Endothelial cell of umbilical vein (primary cell): ENCODE data around the gene ULK1. TPM values are rescaled to one million over a fixed set of nuclear protein-coding genes. Genes with fewer than 3 reads are reported as not detected.

Experiments
- BruUV-seq: library from RNA; stranded (reverse); fragments of 400-500 nt; replicated peaks from 2 replicates; lab custom pipeline; 2021; lab: Mats Ljungman, UMichigan
- CTCF ChIA-PET: fragments of 300-600, 350-600 bp; sonication (Branson Sonifier 250); formaldehyde crosslinking; loops from one replicate; lab custom pipeline; 2021; ENCODE audit warnings: antibody characterized with exemption, inconsistent platforms; lab: Charles Lee
- POLR2A ChIA-PET: fragments of 300-600, 350-600 bp; sonication (Branson Sonifier 250); formaldehyde crosslinking; loops from one replicate; lab custom pipeline; 2021; ENCODE audit warnings: antibody characterized with exemption, inconsistent platforms; lab: Charles Lee
- DNase-seq: peaks from one replicate; pipeline ENCODE4 v3.0.0-alpha.2; 2011; ENCODE audit warnings: low read depth, low spot score
- FAIRE-seq: peaks from 2 replicates; lab custom pipeline; 2011; peaks lifted over from hg19 to GRCh38; lab: Jason Lieb, UNC
- H2AFZ ChIP-seq: 2 replicates; pipeline ENCODE4 v1.6.0; 2012; ENCODE audit warnings: low read depth, low read length, control low read depth, inconsistent platforms
- H3K27ac ChIP-seq: 2 replicates; pipeline ENCODE4 v1.5.1; 2011; ENCODE audit warnings: low read depth, mild to moderate bottlenecking, control low read depth, low read length, moderate library complexity; ENCODE audit not compliant: insufficient read depth
- H3K27me3 ChIP-seq, 2 experiments: 2 replicates each; pipeline versions ENCODE4 v1.6.0 to v1.6.1; 2011; ENCODE audit warnings: low read length in 2 of 2, mixed read lengths in 1 of 2; ENCODE audit not compliant: control insufficient read depth in 2 of 2, insufficient read depth in 2 of 2
- H3K36me3 ChIP-seq, 2 experiments: 2 replicates in 1 of 2; 3 replicates in 1 of 2; pipeline ENCODE4 v1.5.1; 2011; ENCODE audit warnings: low read length in 2 of 2, mild to moderate bottlenecking in 1 of 2, moderate library complexity in 1 of 2; ENCODE audit not compliant: control insufficient read depth in 2 of 2, insufficient read depth in 2 of 2; ENCODE audit errors: extremely low read depth in 1 of 2
- H3K4me1 ChIP-seq: 3 replicates; pipeline ENCODE4 v1.5.1; 2011; ENCODE audit warnings: mild to moderate bottlenecking, low read length; ENCODE audit not compliant: control insufficient read depth, insufficient read depth; ENCODE audit errors: extremely low read depth
- H3K4me2 ChIP-seq: 2 replicates; pipeline ENCODE4 v1.6.1; 2011; ENCODE audit warnings: low read length, control low read depth, mixed read lengths; ENCODE audit not compliant: insufficient read depth
- H3K4me3 ChIP-seq, 3 experiments: fragments of 200-600 bp in 1 of 3; sonication (generic), shearing (Covaris generic) in 1 of 3; replicated peaks in 1 of 3; 2 replicates each; pipeline ENCODE4 v1.5.1; 2011 to 2016; ENCODE audit warnings: control low read depth in 3 of 3, low read length in 3 of 3, mild to moderate bottlenecking in 2 of 3, inconsistent platforms in 1 of 3, low read depth in 1 of 3, moderate library complexity in 1 of 3; ENCODE audit not compliant: insufficient read depth in 1 of 3
- H3K79me2 ChIP-seq: 2 replicates; pipeline ENCODE4 v1.6.0; 2012; ENCODE audit warnings: low read length, inconsistent platforms; ENCODE audit not compliant: control insufficient read depth, insufficient read depth
- H3K9ac ChIP-seq: replicated peaks from 2 replicates; pipeline ENCODE3; 2011; ENCODE audit warnings: low read length, control low read depth; ENCODE audit not compliant: insufficient read depth; ENCODE audit errors: extremely low read depth
- H3K9me1 ChIP-seq: replicated peaks from 3 replicates; pipeline ENCODE4 v1.6.0; 2011; ENCODE audit warnings: mild to moderate bottlenecking, low read length; ENCODE audit not compliant: control insufficient read depth, insufficient read depth; ENCODE audit errors: extremely low read depth
- H3K9me3 ChIP-seq: replicated peaks from 2 replicates; pipeline ENCODE4 v1.5.1; 2012; ENCODE audit warnings: low read length, inconsistent platforms; ENCODE audit not compliant: control insufficient read depth, insufficient read depth
- H4K20me1 ChIP-seq: replicated peaks from 2 replicates; pipeline ENCODE3; 2011; ENCODE audit warnings: mild to moderate bottlenecking, low read length; ENCODE audit not compliant: control insufficient read depth, insufficient read depth; ENCODE audit errors: extremely low read depth
- CTCF ChIP-seq, 2 donors: IDR thresholded peaks; 1 replicate in 1 of 2; 2 replicates in 1 of 2; pipeline ENCODE4 v1.5.1; 2011; ENCODE audit warnings: low read length in 2 of 2, mild to moderate bottlenecking in 2 of 2, moderate library complexity in 2 of 2, control low read depth in 1 of 2, inconsistent platforms in 1 of 2, low read depth in 1 of 2; ENCODE audit not compliant: insufficient read depth in 1 of 2; ENCODE audit errors: extremely low read depth in 1 of 2
- EZH2 ChIP-seq: IDR thresholded peaks from 2 replicates; pipeline ENCODE4 v1.6.1; 2012; ENCODE audit warnings: borderline replicate concordance, low read depth, mild to moderate bottlenecking, moderate library complexity, low read length, inconsistent platforms; ENCODE audit not compliant: severe bottlenecking
- FOS ChIP-seq: IDR thresholded peaks from 2 replicates; pipeline ENCODE4 v1.6.1; 2011; ENCODE audit warnings: mild to moderate bottlenecking, low read length, moderate library complexity, borderline replicate concordance; ENCODE audit not compliant: insufficient read depth
- GATA2 ChIP-seq: IDR thresholded peaks from 2 replicates; pipeline ENCODE4 v1.7.0; 2011; ENCODE audit warnings: low read depth, mild to moderate bottlenecking, moderate library complexity, mixed read lengths, low read length; ENCODE audit not compliant: insufficient read length, insufficient read depth
- JUN ChIP-seq: IDR thresholded peaks from 2 replicates; pipeline ENCODE4 v1.6.1; 2011; ENCODE audit warnings: borderline replicate concordance, low read depth; ENCODE audit not compliant: insufficient read length, insufficient read depth
- MYC ChIP-seq: IDR thresholded peaks from one replicate; pipeline ENCODE4 v1.6.1; 2011; ENCODE audit warnings: mild to moderate bottlenecking, low read depth, low read length
- POLR2A ChIP-seq: IDR thresholded peaks from 2 replicates; pipeline ENCODE4 v1.6.1; 2012; ENCODE audit warnings: low read depth, mild to moderate bottlenecking, control low read depth, low read length
- POLR2AphosphoS5 ChIP-seq: IDR thresholded peaks from 2 replicates; pipeline ENCODE4 v1.6.1; 2012; ENCODE audit warnings: low read depth, mild to moderate bottlenecking, control low read depth, low read length, moderate library complexity; ENCODE audit not compliant: insufficient read depth
- dilution Hi-C: fragments of 300-500 bp; cut with MboI; formaldehyde crosslinking; loops from one replicate; pipeline ENCODE4 v1.15.0; 2019; ENCODE audit warnings: low sequenced_read_pairs; ENCODE audit not compliant: extremely low pct_ligation_motif_present
- intact Hi-C: fragments of 100-400 bp; cut with micrococcal nuclease; formaldehyde crosslinking; loops from one replicate; pipeline ENCODE4 v1.10.0; 2022
- polyA plus RNA-seq, 4 experiments: library from polyadenylated mRNA; depleted of rRNA in 3 of 4; stranded (reverse) in 3 of 4; unstranded in 1 of 4; fragments of >200 nt; gene quantifications; 2 replicates each; pipeline versions ENCODE4 v1.2.1 to v1.2.3, GENCODE V29; 2011 to 2012; ENCODE audit warnings: missing spikeins in 1 of 4
- total RNA-seq: library from RNA; stranded (reverse); gene quantifications from 2 replicates; pipeline ENCODE4 v1.2.3, GENCODE V29; 2021
- TF ChIP-seq, protein P1 (sequence below): IDR thresholded peaks from 2 replicates; pipeline ENCODE4 v1.6.1; 2011; ENCODE audit not compliant: insufficient read depth, insufficient read length

Gene ULK1
- total and polyA plus RNA-seq, 2 donors (not counting 3 experiments of a cell fraction or from before 2014, with no cell fraction given), result 14.4 to 38.2 TPM

DNA sequence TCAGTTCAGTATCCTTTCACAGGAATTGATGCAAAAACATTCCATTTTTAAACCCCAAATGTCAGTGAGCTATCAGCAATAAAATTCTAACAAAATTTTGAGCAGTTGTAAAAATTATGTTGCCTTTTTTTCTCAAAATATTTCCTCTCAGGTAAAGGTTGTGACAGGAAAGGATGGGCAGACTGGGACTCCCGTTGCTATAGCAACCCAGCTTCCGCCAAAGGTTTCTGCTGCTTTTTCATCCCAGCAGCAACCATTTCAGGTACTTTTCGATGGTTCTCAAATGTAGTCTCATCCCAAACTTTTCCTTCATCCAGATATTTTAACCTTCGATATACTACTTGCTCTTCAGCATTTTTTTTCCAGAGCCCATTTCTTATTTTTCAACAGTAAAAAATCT, 69.0 kb downstream of the ULK1 start:
- no peak for FAIRE-seq
- ChIA-PET CTCF (interaction anchor here (1.0 to 1.3 kb wide), 3 partner anchors 10 to 26 kb away, joined by 3 read pairs; no protein-coding TSS in a partner anchor), POLR2A (no interaction called here)
- H3K4me1 ChIP-seq, result no peaks in the 10 kb centered on the region
- H3K79me2 ChIP-seq, result peaks cover 77% of the 10 kb centered on the region
- H3K4me2 ChIP-seq, result no peak overlapping the region
- DNase-seq, result no peak
- H3K36me3 ChIP-seq, result peaks cover 0 to 5% of the 10 kb centered on the region in 2 experiments
- no peak overlapping the region for H3K27ac ChIP-seq
- H3K9me3 ChIP-seq, result no peaks in the 10 kb centered on the region
- intact Hi-C loops (no loop called here), dilution Hi-C loops (no loop called here)
- no peak for TF ChIP-seq GATA2
- TF ChIP-seq CTCF (IDR thresholded peaks at IDR 0.05; ENCODE audit: extremely low read depth in 1 of 2, insufficient read depth in 1 of 2, low read depth in 1 of 2, low read length in 2 of 2), result no peak
- no peak for TF ChIP-seq POLR2A
- no peak for TF ChIP-seq JUN
- TF ChIP-seq, protein P1, sequence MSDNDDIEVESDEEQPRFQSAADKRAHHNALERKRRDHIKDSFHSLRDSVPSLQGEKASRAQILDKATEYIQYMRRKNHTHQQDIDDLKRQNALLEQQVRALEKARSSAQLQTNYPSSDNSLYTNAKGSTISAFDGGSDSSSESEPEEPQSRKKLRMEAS, result no peak
- TF ChIP-seq POLR2AphosphoS5, result no peak
- TF ChIP-seq FOS, result no peak
- no peak for TF ChIP-seq EZH2
- TF ChIP-seq MYC, result no peak
- no peak overlapping the region for H2AFZ ChIP-seq
- peaks cover 12% of the 10 kb centered on the region for H4K20me1 ChIP-seq
- no peaks in the 10 kb centered on the region for H3K9me1 ChIP-seq
- H3K27me3 ChIP-seq, result no peaks in the 10 kb centered on the region
- no peak overlapping the region for H3K4me3 ChIP-seq
- no TSS peak for BruUV-seq
- no peak overlapping the region for H3K9ac ChIP-seq
